AG04450 (cell line): ENCODE data around the gene CAVIN2. TPM values are rescaled to one million over a fixed set of nuclear protein-coding genes. Genes with fewer than 3 reads are reported as not detected.

Source experiments
- CTCF ChIA-PET: fragments of 300-600, 350-600 bp; formaldehyde crosslinking; extraction: SDS; loops from one replicate; lab custom pipeline; 2022; ENCODE audit warnings: antibody characterized with exemption, inconsistent platforms; lab: Charles Lee
- POLR2A ChIA-PET: fragments of 350-600 bp; formaldehyde crosslinking; extraction: SDS; loops from one replicate; lab custom pipeline; 2021; ENCODE audit warnings: antibody characterized with exemption, inconsistent platforms; lab: Yijun Ruan, JAX
- DNase-seq: peaks from one replicate; pipeline ENCODE4 v3.0.0-alpha.2; 2011; ENCODE audit warnings: low read depth, low spot score
- H3K27ac ChIP-seq: one replicate; pipeline ENCODE4 v1.5.1; 2012; ENCODE audit warnings: low read depth, low read length, control low read depth
- H3K27me3 ChIP-seq: one replicate; pipeline ENCODE4 v1.6.0; 2012; ENCODE audit warnings: low read length; ENCODE audit not compliant: control insufficient read depth, insufficient read depth
- H3K4me3 ChIP-seq: 2 replicates; pipeline ENCODE4 v1.5.1; 2011; ENCODE audit warnings: mild to moderate bottlenecking, low read depth, low read length, control low read depth
- H3K9me3 ChIP-seq: 2 replicates; pipeline ENCODE4 v1.5.1; 2012; ENCODE audit warnings: low read length; ENCODE audit not compliant: control insufficient read depth, insufficient read depth
- CTCF ChIP-seq: IDR thresholded peaks from 2 replicates; pipeline ENCODE4 v1.5.1; 2011; ENCODE audit warnings: low read depth, low read length, control low read depth, inconsistent platforms
- polyA plus RNA-seq: library from polyadenylated mRNA; depleted of rRNA; stranded (reverse); fragments of >200 nt; gene quantifications from 2 replicates; pipeline ENCODE4 v1.2.3, GENCODE V29; 2011

Gene CAVIN2
- polyA plus RNA-seq, 1 experiment, result 26.1 TPM

- Histone ChIP-seq H3K9me3 (peaks cover 4% of the 10 kb centered on the region), H3K4me3 (no peak overlapping the region), H3K27ac (no peak overlapping the region), H3K27me3 (no peaks in the 10 kb centered on the region)
- ChIA-PET POLR2A (no interaction called here), CTCF (interaction anchor here (1.8 to 3.0 kb wide), 2 partner anchors 27 to 322 kb away, joined by 6 to 18 read pairs; no protein-coding TSS in a partner anchor)
- no peak for TF ChIP-seq CTCF
- DNase-seq, result no peak
These were observed 6.7 kb downstream of the CAVIN2 start for GRCh38 chr2:191839918-191840804.

GRCh38 chr2:191838526-191838925 is 8.4 kb downstream of the CAVIN2 start:
- CTCF ChIA-PET, result interaction anchor here (1.1 to 3.0 kb wide), 2 partner anchors 324 kb away, joined by 4 to 18 read pairs; no protein-coding TSS in a partner anchor
- DNase-seq, result no peak
- TF ChIP-seq CTCF, result no peak
- Histone ChIP-seq H3K4me3 (no peak overlapping the region), H3K27me3 (no peaks in the 10 kb centered on the region), H3K9me3 (peaks cover 4% of the 10 kb centered on the region), H3K27ac (no peak overlapping the region)
- POLR2A ChIA-PET, result no interaction called here

- Histone ChIP-seq H3K27me3 (no peaks in the 10 kb centered on the region), H3K4me3 (no peak overlapping the region), H3K27ac (no peak overlapping the region), H3K9me3 (peaks cover 4% of the 10 kb centered on the region)
- no peak for TF ChIP-seq CTCF
- CTCF ChIA-PET, result interaction anchor here (0.7 to 1.1 kb wide), 2 partner anchors 326 to 449 kb away, joined by 4 read pairs; no protein-coding TSS in a partner anchor
- no peak for DNase-seq
- POLR2A ChIA-PET, result no interaction called here
These were observed 9.8 kb downstream of the CAVIN2 start for GRCh38 chr2:191836853-191837769.

GRCh38 chr2:191836471-191836852 is 10.4 kb downstream of the CAVIN2 start:
- peaks cover 4% of the 10 kb centered on the region for H3K9me3 ChIP-seq
- DNase-seq, result no peak
- ChIA-PET POLR2A (no interaction called here), CTCF (interaction anchor here (3.7 kb wide), 1 partner anchor 326 kb away, joined by 20 read pairs; no protein-coding TSS in a partner anchor)
- TF ChIP-seq CTCF, result no peak
- no peak overlapping the region for H3K27ac ChIP-seq
- no peak overlapping the region for H3K4me3 ChIP-seq
- no peaks in the 10 kb centered on the region for H3K27me3 ChIP-seq
